ENCODE measurements around the gene HTRA1.

HTRA1 gene

GRCh38 chr10:122497241-122497640, 35.9 kb downstream of the HTRA1 start:
- no peak for DNase-seq

DNA sequence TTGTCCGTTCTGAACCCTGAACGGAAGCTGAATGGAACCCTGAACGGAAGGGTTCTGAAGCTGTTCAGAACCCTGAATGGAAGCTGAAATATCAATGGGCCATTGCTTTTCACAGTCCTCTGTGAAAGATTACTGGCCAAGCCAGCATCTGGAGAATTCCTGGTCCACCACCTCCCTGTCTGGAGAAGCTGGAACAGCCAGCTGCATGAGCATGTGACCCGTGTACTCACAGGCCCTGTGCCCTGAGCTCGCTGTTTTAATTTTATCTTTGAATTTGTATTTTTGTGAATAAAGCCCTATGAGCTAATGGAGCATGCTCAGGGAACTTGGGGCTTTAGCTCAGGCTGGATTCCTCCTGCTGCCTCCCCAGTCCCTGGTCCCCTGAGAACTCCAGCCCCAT, 37.2 kb downstream of the HTRA1 start:
- no peak for DNase-seq

GRCh38 chr10:122499012-122499411, 37.7 kb downstream of the HTRA1 start:
- DNase-seq = no peak

DNA sequence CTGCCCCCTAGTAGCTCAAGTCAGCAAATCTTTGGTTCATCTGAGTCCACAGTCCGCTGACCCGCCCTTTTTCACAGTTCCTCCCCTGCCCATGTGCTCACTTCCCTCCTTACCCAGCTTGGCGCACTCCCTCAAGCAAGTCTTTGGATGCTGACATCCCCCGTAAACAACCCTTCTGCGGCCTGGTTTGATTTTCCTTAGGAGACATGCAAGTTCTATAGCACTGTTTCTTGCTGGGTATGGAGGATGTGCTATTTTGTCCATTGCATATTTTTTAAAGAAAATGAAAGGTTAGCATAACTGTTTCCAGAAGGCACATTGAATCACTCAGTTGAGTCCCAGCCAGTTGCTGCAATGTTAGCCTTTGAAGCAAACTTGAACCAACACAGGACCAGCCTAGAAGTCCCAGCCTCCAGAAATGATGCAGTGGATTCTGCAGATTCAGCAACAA, 38.2 kb downstream of the HTRA1 start:
- no peak for DNase-seq

DNA sequence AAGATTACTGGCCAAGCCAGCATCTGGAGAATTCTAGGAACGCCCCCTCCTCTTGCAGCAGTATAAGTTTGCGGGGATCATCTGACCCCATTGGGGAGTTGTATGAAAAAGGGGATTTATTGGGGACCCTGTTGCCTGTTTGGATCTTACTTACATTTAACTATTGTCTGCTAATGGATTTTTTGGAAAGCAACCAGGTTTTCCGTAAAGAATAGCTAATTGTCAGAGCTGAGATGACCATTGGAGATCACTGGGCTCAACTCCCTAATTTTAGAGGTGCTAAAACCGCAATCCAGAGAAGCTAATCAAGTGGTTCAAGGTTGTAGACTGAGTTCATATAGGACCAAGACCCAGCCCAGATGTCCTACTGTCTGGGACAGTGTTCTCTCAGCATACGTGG, 38.8 kb downstream of the HTRA1 start:
- DNase-seq = no peak

GRCh38 chr10:122500726-122501125, 39.4 kb downstream of the HTRA1 start:
- DNase-seq = no peak

DNA sequence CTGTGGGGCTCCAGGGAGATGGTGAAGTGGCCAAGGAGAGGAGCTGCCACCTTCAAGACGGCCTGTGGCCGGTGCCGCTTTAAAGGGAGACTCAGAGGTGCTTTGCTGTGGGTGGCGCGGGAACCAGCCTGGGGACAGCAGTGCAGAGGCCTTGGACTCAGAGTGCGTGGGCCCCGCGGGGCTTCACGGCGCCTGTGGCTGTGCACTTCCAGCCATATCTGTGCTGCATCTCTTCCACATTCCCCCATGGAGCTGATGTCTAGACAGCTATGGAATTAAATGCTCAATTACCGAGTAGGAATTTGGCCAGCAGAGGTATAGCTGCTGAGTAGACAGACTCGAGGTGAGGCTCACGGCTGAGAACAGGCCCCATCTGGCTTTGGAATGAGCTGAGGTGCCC, 41.7 kb downstream of the HTRA1 start:
- no peak for DNase-seq

- no peak for DNase-seq
Observed at GRCh38 chr10:122503886-122504609, 42.7 kb downstream of the HTRA1 start.

GRCh38 chr10:122504610-122504950, 43.2 kb downstream of the HTRA1 start:
- no peak for DNase-seq

GRCh38 chr10:122505011-122505410, 43.7 kb downstream of the HTRA1 start:
- DNase-seq = no peak

- no peak for DNase-seq
Observed at GRCh38 chr10:122505885-122506645, 44.7 kb downstream of the HTRA1 start.

GRCh38 chr10:122507616-122508015, 46.3 kb downstream of the HTRA1 start:
- DNase-seq = no peak

DNA sequence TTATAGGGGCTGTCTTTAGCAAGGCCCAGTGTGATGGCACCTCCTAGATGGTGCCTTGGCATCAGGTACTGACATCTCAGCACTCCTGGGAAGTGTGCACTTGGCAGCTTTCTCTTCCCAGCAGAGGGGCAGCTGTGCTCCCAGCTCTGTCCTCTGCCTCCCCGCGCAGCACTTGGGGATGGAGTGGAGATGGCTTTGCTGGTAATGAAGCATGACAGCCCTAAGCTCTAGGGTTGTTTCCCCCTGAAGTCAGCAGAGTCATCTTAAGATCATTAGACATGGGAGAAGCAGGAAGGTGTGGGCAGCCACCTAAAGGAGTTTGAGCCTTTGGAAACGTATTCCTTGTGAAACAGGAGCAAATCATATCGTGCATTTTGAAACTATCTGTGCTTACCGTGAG, 46.7 kb downstream of the HTRA1 start:
- no peak for DNase-seq

DNA sequence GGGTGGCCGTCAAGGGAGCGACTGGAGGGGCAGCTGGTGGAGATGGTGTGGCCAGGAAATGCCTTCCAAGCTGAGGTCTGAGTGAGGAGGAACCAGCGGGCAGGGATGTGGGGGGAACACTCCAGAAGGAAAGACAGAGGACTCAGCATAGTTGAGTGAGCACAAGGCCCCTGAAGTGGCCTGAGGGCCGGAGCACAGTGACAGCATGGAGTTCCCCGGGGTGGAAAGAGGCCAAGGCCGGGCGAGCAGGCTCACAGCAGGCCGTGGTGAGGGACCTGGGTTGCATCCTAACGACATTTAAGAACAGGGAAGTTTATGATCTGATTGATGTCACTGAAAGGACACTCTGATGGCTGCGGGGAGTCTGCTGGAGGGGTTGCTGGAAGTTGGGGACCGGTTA, 48.0 kb downstream of the HTRA1 start:
- no peak for DNase-seq

GRCh38 chr10:122510326-122510725, 49.0 kb downstream of the HTRA1 start:
- no peak for DNase-seq

- no peak for DNase-seq
Observed at GRCh38 chr10:122510736-122511135, 49.4 kb downstream of the HTRA1 start.

DNA sequence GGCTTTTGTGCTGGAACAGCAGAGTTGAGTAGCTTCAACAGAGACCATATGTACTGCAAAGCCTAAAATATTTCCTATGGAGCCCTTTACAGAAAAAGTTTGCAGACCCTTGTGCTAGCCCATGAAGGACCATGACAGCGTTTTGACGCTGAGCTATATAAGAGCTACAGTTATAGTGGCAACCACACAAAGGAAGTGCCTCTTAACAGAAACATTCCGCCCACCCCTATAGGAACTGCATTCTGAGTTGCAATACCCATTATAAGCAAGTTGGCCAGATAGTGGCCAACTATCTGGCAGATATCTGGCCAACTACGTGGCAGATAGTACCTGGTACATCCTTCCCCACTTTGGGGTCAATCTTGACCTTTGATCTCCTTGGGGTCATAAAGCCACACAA, 51.7 kb downstream of the HTRA1 start:
- DNase-seq = no peak

DNA sequence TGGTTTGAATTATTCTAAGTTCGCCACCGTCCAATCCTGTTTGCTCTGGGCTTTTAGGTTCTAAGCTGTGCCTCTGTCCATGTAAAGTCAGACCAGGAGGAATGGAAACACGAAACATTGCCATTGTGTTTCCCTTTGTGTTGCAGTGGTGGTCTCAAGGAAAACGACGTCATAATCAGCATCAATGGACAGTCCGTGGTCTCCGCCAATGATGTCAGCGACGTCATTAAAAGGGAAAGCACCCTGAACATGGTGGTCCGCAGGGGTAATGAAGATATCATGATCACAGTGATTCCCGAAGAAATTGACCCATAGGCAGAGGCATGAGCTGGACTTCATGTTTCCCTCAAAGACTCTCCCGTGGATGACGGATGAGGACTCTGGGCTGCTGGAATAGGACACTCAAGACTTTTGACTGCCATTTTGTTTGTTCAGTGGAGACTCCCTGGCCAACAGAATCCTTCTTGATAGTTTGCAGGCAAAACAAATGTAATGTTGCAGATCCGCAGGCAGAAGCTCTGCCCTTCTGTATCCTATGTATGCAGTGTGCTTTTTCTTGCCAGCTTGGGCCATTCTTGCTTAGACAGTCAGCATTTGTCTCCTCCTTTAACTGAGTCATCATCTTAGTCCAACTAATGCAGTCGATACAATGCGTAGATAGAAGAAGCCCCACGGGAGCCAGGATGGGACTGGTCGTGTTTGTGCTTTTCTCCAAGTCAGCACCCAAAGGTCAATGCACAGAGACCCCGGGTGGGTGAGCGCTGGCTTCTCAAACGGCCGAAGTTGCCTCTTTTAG, 52.9 kb downstream of the HTRA1 start:
- DNase-seq = no peak

DNA sequence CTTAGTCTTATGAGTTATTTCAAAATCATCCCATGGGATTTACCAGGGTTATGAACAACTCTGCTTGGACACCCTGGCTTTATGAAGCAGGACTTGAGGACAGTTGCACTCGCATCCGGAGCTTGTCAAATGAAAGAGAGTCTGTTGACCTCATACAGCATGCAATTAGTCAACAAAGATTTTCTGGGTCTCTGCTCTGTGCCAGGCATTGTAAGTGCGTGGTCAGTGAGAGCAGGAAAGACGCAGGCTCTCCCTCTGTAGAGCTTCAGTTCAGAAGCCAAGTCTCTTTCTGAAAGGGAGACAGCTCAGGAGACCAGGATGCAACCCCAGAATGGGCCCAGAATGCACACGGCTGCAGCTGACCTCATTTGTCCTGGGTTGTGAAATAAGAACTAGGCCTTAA, 53.7 kb downstream of the HTRA1 start:
- no peak for DNase-seq

DNA sequence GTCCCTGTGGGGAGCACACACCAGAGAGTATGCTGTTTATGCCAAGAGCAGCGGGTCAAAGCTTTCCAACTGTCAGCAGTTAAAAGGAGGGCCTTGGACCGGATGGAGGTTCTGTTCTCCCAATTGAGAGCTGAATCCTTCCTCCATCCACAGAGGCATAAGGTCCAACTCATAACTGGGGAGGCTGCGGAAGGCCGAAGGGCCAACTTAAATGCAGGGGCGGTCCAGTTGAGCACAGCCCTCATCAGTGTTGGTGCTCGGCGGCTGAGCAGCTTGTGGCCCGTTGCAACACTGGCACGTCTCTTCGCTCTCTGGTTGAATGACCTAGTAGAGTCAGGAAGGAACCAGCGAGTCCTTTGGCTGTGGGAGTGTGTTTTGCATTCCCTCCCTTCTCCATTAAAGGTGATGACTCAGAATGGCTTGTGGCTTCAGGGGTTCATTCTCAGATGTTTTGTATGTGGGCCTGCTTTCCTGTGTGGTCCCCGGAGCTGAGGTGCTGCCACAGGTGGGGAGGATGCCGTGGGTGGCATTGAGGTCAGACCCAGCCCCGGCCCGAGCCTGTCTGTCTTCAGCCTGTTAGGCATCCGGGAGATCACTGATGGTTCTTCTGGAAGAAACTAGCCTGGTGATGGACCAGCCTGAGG, 54.4 kb downstream of the HTRA1 start:
- peak; percentile 53 for DNase-seq

- no peak for DNase-seq
Observed at GRCh38 chr10:122516734-122517133, 55.4 kb downstream of the HTRA1 start.

DNA sequence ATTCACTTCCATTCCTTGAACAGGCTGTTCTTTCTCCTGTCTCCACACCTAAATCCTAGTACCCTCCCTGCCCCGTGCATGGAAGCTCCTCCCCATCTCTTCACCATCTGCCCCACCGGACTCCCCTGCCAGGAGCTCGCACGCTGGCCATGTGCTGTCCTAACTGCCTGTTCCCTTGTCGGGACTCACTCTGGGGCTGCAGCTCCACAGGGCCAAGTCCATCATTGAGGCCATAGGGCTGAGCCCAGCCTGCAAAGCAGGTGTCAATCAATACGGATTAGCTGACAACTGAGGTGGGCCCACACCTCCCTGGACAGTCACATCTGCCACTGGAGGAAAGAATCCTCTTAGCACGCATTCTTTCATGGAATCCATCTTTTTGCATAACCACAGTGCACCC, 57.8 kb downstream of the HTRA1 start:
- DNase-seq = no peak

- no peak for DNase-seq
Observed at GRCh38 chr10:122519873-122520272, 58.5 kb downstream of the HTRA1 start.
